GM12878 (cell line): Measurements from ENCODE around the gene MYRF. TPM values are rescaled to one million over a fixed set of nuclear protein-coding genes. Genes with fewer than 3 reads are reported as not detected.

Experiments
- ATAC-seq: fragments of 200-7000 bp; cut with Tn5 transposase; 3 replicates; pipeline ENCODE4 v1.9.1; 2020; ENCODE audit warnings: mild to moderate bottlenecking, moderate library complexity
- BruUV-seq: library from RNA; stranded (reverse); fragments of 400-500 nt; replicated peaks from 2 replicates; lab custom pipeline; 2021; lab: Mats Ljungman, UMichigan
- CTCF ChIA-PET: fragments of 300-600 bp; sonication (Branson Sonifier 250); formaldehyde crosslinking; extraction: SDS; loops from one replicate; lab custom pipeline; 2021; ENCODE audit warnings: inconsistent platforms; lab: Yijun Ruan, JAX
- POLR2A ChIA-PET: fragments of 350-600 bp; formaldehyde crosslinking; extraction: SDS; loops from one replicate; lab custom pipeline; 2021; ENCODE audit warnings: inconsistent platforms; lab: Charles Lee
- RAD21 ChIA-PET: fragments of 300-600 bp; sonication (Branson Sonifier 250); formaldehyde crosslinking; loops from one replicate; lab custom pipeline; 2023; ENCODE audit warnings: antibody characterized with exemption; ENCODE audit not compliant: unreplicated experiment; lab: Charles Lee
- SMC1A ChIA-PET: fragments of 300-600 bp; sonication (Branson Sonifier 250); formaldehyde crosslinking; loops from one replicate; lab custom pipeline; 2023; ENCODE audit not compliant: unreplicated experiment, uncharacterized antibody; lab: Charles Lee
- DNase-seq: peaks from one replicate; pipeline ENCODE4 v3.0.0-alpha.2; 2011; ENCODE audit warnings: low read depth, low spot score
- FAIRE-seq: peaks from 3 replicates; lab custom pipeline; 2011; peaks lifted over from hg19 to GRCh38; lab: Jason Lieb, UNC
- H2AFZ ChIP-seq: 2 replicates; pipeline ENCODE4 v1.6.0; 2011; ENCODE audit warnings: low read depth, low read length, control low read depth; ENCODE audit not compliant: control insufficient read depth
- H3K27ac ChIP-seq: 2 replicates; pipeline ENCODE4 v1.5.1; 2011; ENCODE audit warnings: control low read depth; ENCODE audit not compliant: control insufficient read depth, insufficient read depth
- H3K27me3 ChIP-seq, 2 experiments: replicated peaks in 1 of 2; 2 replicates each; pipeline versions ENCODE4 v1.6.0 to v1.6.1; 2011; ENCODE audit warnings: low read length in 1 of 2; ENCODE audit not compliant: control insufficient read depth in 2 of 2, insufficient read depth in 2 of 2
- H3K36me3 ChIP-seq, 2 experiments: 2 replicates each; pipeline ENCODE4 v1.5.1; 2011; ENCODE audit warnings: low read length in 1 of 2; ENCODE audit not compliant: control insufficient read depth in 2 of 2, insufficient read depth in 2 of 2
- H3K4me1 ChIP-seq: 2 replicates; pipeline ENCODE4 v1.6.1; 2011; ENCODE audit warnings: mild to moderate bottlenecking, low read length, moderate library complexity, mixed read lengths; ENCODE audit not compliant: control insufficient read depth, insufficient read depth
- H3K4me2 ChIP-seq: 2 replicates; pipeline ENCODE4 v1.6.0; 2011; ENCODE audit warnings: control low read depth; ENCODE audit not compliant: control insufficient read depth, insufficient read depth
- H3K4me3 ChIP-seq: fragments of 200-600 bp; sonication (generic); 2 replicates; pipeline ENCODE4 v1.5.1; 2016
- H3K79me2 ChIP-seq: 2 replicates; pipeline ENCODE4 v1.6.0; 2011; ENCODE audit warnings: low read length; ENCODE audit not compliant: control insufficient read depth, insufficient read depth
- H3K9ac ChIP-seq: 2 replicates; pipeline ENCODE4 v1.8.0; 2011; ENCODE audit warnings: low read length, control low read depth, mixed read lengths; ENCODE audit not compliant: control insufficient read depth, insufficient read depth
- H3K9me3 ChIP-seq: replicated peaks from 3 replicates; pipeline ENCODE4 v1.5.1; 2011; ENCODE audit warnings: mild to moderate bottlenecking, low read length; ENCODE audit not compliant: control insufficient read depth, insufficient read depth
- H4K20me1 ChIP-seq: 2 replicates; pipeline ENCODE4 v1.6.0; 2011; ENCODE audit not compliant: control insufficient read depth, insufficient read depth
- HSF1 ChIP-seq: fragments of 150-350 bp; IDR thresholded peaks from 2 replicates; pipeline ENCODE4 v1.6.1; 2014; ENCODE audit warnings: mild to moderate bottlenecking, low read depth, low read length
- SPI1 ChIP-seq: IDR thresholded peaks from 2 replicates; pipeline ENCODE4 v1.6.1; 2011; ENCODE audit warnings: low read depth, mild to moderate bottlenecking, low read length, moderate library complexity, borderline replicate concordance; ENCODE audit not compliant: insufficient read depth
- STAT3 ChIP-seq: IDR thresholded peaks from 2 replicates; pipeline ENCODE4 v1.6.1; 2011; ENCODE audit warnings: low read depth, low read length, improper control_type of control experiment
- TCF3 ChIP-seq: IDR thresholded peaks from 2 replicates; pipeline ENCODE4 v1.6.1; 2012; ENCODE audit warnings: low read depth, mild to moderate bottlenecking, low read length, borderline replicate concordance; ENCODE audit not compliant: insufficient read depth
- ZNF217 ChIP-seq: fragments of 450-650 bp; IDR thresholded peaks from 2 replicates; pipeline ENCODE4 v1.6.1; 2017; ENCODE audit warnings: antibody characterized with exemption, mild to moderate bottlenecking
- WGBS: methylation state at CpG from one replicate; pipeline ENCODE4 v1.1.6; 2016; ENCODE audit warnings: low lambda C conversion rate; ENCODE audit not compliant: insufficient replicate concordance, insufficient coverage; ENCODE audit errors: missing lambda C conversion rate; 5-methylcytosine and 5-hydroxymethylcytosine counted together
- in situ Hi-C: fragments of 300-500 bp; cut with MboI; formaldehyde crosslinking; loops from 9 replicates; pipeline ENCODE4 v1.14.3; 2018; ENCODE audit warnings: mixed read lengths
- intact Hi-C: fragments of 100-400 bp; cut with micrococcal nuclease; formaldehyde crosslinking; loops from one replicate; pipeline ENCODE4 v1.14.2; 2022; ENCODE audit not compliant: unreplicated experiment
- polyA plus RNA-seq, 11 experiments: library from polyadenylated mRNA; depleted of rRNA in 4 of 11; unstranded in 6 of 11; stranded (reverse) in 5 of 11; fragments of >200 nt; fragmentation: Nextera tagmentation in 4 of 11; fragmentation: Illumina TruSeq in 1 of 11; extraction: Ambion mirVana in 4 of 11; extraction: Trizol in 1 of 11; gene quantifications; 1 replicate in 1 of 11; 2 replicates in 10 of 11; pipeline versions ENCODE4 v1.2.1 to v1.2.3, GENCODE V29; 2011 to 2016; ENCODE audit warnings: inconsistent platforms in 2 of 11, missing spikeins in 2 of 11, low read depth in 1 of 11
- total RNA-seq, 4 experiments: library from RNA; depleted of rRNA in 3 of 4; stranded (reverse); fragments of >200 nt in 3 of 4; fragmentation: Illumina TruSeq in 1 of 4; extraction: Trizol in 1 of 4; gene quantifications; 2 replicates each; pipeline versions ENCODE4 v1.2.1 to v1.2.3, GENCODE V29; 2013 to 2021

MYRF gene
- total and polyA plus RNA-seq, 10 of the 15 experiments (the other 5 are each of a cell fraction or from before 2014, with no cell fraction given): 0.27 to 15.6 (median 0.89) TPM

- TF ChIP-seq SPI1: no peak
Measured at GRCh38 chr11:61764606-61765260, 12.3 kb downstream of the MYRF start (continued).

GRCh38 chr11:61765550-61766253, 13.3 kb downstream of the MYRF start:
- no peak for TF ChIP-seq HSF1
- no peak for TF ChIP-seq TCF3
- TF ChIP-seq ZNF217: no peak
- no peak for TF ChIP-seq STAT3
- no peak overlapping the region for H3K27ac ChIP-seq
- BruUV-seq: no TSS peak
- H3K27me3 ChIP-seq: no peaks in the 10 kb centered on the region
- no peaks in the 10 kb centered on the region for H3K4me1 ChIP-seq
- CTCF ChIA-PET: interaction anchor here (1.0 to 2.4 kb wide), 5 partner anchors 10 to 22 kb away, joined by 3 to 7 read pairs (median 4); no protein-coding TSS in a partner anchor
- H2AFZ ChIP-seq: no peak overlapping the region
- H3K79me2 ChIP-seq: no peaks in the 10 kb centered on the region
- H3K4me3 ChIP-seq: no peak overlapping the region
- in situ Hi-C loops (no loop called here), intact Hi-C loops (no loop called here)
- H3K36me3 ChIP-seq: no peaks in the 10 kb centered on the region
- DNase-seq: no peak
- RAD21 ChIA-PET: interaction anchor here (1.7 kb wide), 1 partner anchor 18 kb away, joined by 6 read pairs; no protein-coding TSS in a partner anchor
- no peak for ATAC-seq
- H3K9ac ChIP-seq: no peak overlapping the region
- no peak overlapping the region for H3K4me2 ChIP-seq
- H3K9me3 ChIP-seq: no peaks in the 10 kb centered on the region
- no peaks in the 10 kb centered on the region for H4K20me1 ChIP-seq
- POLR2A ChIA-PET: interaction anchor here (0.9 kb wide), 1 partner anchor 12 kb away, joined by 3 read pairs; no protein-coding TSS in a partner anchor
- SMC1A ChIA-PET: interaction anchor here (1.1 kb wide), 1 partner anchor 32 kb away, joined by 3 read pairs; no protein-coding TSS in a partner anchor
- 67% methylated on average over 16 of the region's 26 CpGs for WGBS
- FAIRE-seq: no peak
